ENCODE results near the gene MYT1.

DNA sequence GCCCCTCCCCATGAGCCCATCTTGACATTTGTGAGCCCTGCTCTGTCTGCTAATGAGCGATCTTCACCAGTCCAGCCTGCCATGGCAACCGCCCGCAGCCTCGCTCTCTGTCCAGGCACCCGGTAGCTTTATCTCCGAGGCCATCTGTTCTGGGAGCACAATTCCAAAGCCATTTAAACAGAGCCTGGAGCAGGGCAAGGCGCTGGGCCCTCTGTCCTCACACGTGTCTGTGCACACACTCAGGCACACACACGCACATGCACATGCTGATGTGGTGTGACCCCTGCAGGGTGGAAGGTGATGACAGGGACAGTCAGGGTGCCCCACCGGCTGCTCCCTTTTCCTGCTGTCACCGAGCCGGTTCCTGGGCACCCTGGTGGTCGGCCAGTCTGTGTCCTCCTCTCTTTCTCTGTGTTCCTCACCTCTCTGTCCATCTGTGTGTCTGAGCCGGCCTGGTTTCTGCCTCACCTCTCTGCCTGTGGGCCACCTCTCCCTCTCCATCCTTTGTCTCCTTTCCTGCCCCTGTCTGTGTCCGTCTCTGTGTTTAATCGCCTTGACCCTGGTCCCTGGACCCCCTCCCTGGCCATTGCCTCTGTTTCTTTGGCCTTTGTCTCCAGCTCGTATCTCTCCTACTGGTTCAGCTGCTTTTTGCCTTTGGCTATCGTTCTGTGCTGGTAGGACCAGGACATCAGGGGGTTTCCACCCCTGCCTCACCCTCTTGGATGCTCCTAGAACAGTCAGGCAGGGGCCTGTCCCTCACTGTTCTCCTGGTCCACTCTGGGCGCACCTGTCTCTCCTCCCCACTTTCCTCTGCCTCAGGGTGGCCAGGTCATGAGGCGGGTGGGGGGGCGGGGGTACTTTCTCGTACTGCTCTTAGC lies 8.8 kb upstream of the MYT1 start:
- TF ChIP-seq TAF1 (IDR thresholded peaks at IDR 0.05; ENCODE audit: low read depth, low read length), result no peak
- no peak for TF ChIP-seq POLR2AphosphoS5 (IDR thresholded peaks at IDR 0.05; ENCODE audit: low read depth, low read length)
- no peak for TF ChIP-seq POLR2A (IDR thresholded peaks at IDR 0.05; ENCODE audit: low read depth, low read length)
- no peak for TF ChIP-seq PAX5 (IDR thresholded peaks at IDR 0.05; ENCODE audit: insufficient read depth, low read length, severe bottlenecking)
- TF ChIP-seq SPI1 (IDR thresholded peaks at IDR 0.05; ENCODE audit: low read depth, low read length), result no peak
